IMR-90 (cell line): ENCODE results near the gene GAGE12J. TPM values are rescaled to one million over a fixed set of nuclear protein-coding genes. Genes with fewer than 3 reads are reported as not detected.

ENCODE experiments used
- ATAC-seq: fragments of 200-7000 bp; cut with Tn5 transposase; 2 replicates; pipeline ENCODE4 v1.9.1; 2020; ENCODE audit warnings: low read depth, mild to moderate bottlenecking, moderate library complexity
- BruUV-seq: library from RNA; stranded (reverse); fragments of 400-500 nt; replicated peaks from 2 replicates; lab custom pipeline; 2021; lab: Mats Ljungman, UMichigan
- CTCF ChIA-PET: fragments of 300-600 bp; formaldehyde crosslinking; extraction: SDS; loops from one replicate; lab custom pipeline; 2021; ENCODE audit warnings: antibody characterized with exemption; lab: Yijun Ruan, JAX
- POLR2A ChIA-PET: fragments of 300-600 bp; sonication (Branson Sonifier 250); formaldehyde crosslinking; loops from one replicate; lab custom pipeline; 2022; ENCODE audit warnings: antibody characterized with exemption; ENCODE audit not compliant: unreplicated experiment; lab: Charles Lee
- DNase-seq: peaks from one replicate; pipeline ENCODE4 v3.0.0; 2013
- H2AFZ ChIP-seq: replicated peaks from 2 replicates; pipeline ENCODE3; 2013; ENCODE audit warnings: low read length, mild to moderate bottlenecking; ENCODE audit not compliant: poor library complexity
- H2AK5ac ChIP-seq: 2 replicates; pipeline ENCODE4 v1.6.1; 2013; ENCODE audit warnings: low read depth, low read length, inconsistent platforms
- H2AK9ac ChIP-seq: replicated peaks from 2 replicates; pipeline ENCODE3; 2013; ENCODE audit warnings: mild to moderate bottlenecking, low read depth, low read length, moderate library complexity; ENCODE audit not compliant: poor library complexity
- H2BK120ac ChIP-seq: 2 replicates; pipeline ENCODE4 v1.6.1; 2013; ENCODE audit warnings: low read depth, low read length, inconsistent platforms
- H2BK15ac ChIP-seq: 3 replicates; pipeline ENCODE4 v1.6.1; 2013; ENCODE audit warnings: low read depth, low read length, inconsistent platforms
- H2BK20ac ChIP-seq: 2 replicates; pipeline ENCODE4 v1.6.1; 2013; ENCODE audit warnings: low read depth, mild to moderate bottlenecking, inconsistent platforms, low read length, moderate library complexity
- H2BK5ac ChIP-seq: 2 replicates; pipeline ENCODE4 v1.6.1; 2013; ENCODE audit warnings: mild to moderate bottlenecking, low read depth, low read length, inconsistent platforms; ENCODE audit not compliant: poor library complexity, severe bottlenecking
- H3K14ac ChIP-seq: replicated peaks from 2 replicates; pipeline ENCODE4 v1.6.1; 2013; ENCODE audit warnings: low read depth, low read length, inconsistent platforms
- H3K18ac ChIP-seq: 2 replicates; pipeline ENCODE4 v1.6.1; 2013; ENCODE audit warnings: low read depth, low read length, control low read depth
- H3K23ac ChIP-seq: 2 replicates; pipeline ENCODE4 v1.6.1; 2013; ENCODE audit warnings: low read depth, low read length, inconsistent platforms
- H3K27ac ChIP-seq: 2 replicates; pipeline ENCODE4 v1.5.1; 2013; ENCODE audit warnings: mild to moderate bottlenecking, control low read depth, low read length; ENCODE audit not compliant: insufficient read depth
- H3K27me3 ChIP-seq: 2 replicates; pipeline ENCODE4 v1.6.1; 2013; ENCODE audit warnings: low read length; ENCODE audit not compliant: control insufficient read depth, insufficient read depth
- H3K36me3 ChIP-seq: 2 replicates; pipeline ENCODE4 v1.6.1; 2013; ENCODE audit warnings: low read length, mixed read lengths; ENCODE audit not compliant: control insufficient read depth, insufficient read depth
- H3K4ac ChIP-seq: 2 replicates; pipeline ENCODE4 v1.6.1; 2013; ENCODE audit warnings: low read depth, low read length, inconsistent platforms
- H3K4me1 ChIP-seq: 2 replicates; pipeline ENCODE4 v1.6.1; 2013; ENCODE audit warnings: low read length, mixed read lengths; ENCODE audit not compliant: control insufficient read depth, insufficient read depth
- H3K4me2 ChIP-seq: 2 replicates; pipeline ENCODE4 v1.6.1; 2013; ENCODE audit warnings: low read depth, mild to moderate bottlenecking, control low read depth, low read length, moderate library complexity
- H3K4me3 ChIP-seq: 2 replicates; pipeline ENCODE4 v1.5.1; 2013; ENCODE audit warnings: low read depth, mild to moderate bottlenecking, control low read depth, low read length, moderate library complexity; ENCODE audit not compliant: insufficient read depth
- H3K56ac ChIP-seq: 2 replicates; pipeline ENCODE4 v1.6.1; 2013; ENCODE audit warnings: low read length, inconsistent platforms; ENCODE audit not compliant: insufficient read depth; ENCODE audit errors: extremely low read depth
- H3K79me1 ChIP-seq, 2 experiments: 2 replicates each; pipeline ENCODE4 v1.6.1; 2013; ENCODE audit warnings: low read length in 2 of 2, inconsistent platforms in 1 of 2, low read depth in 1 of 2
- H3K9ac ChIP-seq: 2 replicates; pipeline ENCODE4 v1.6.1; 2013; ENCODE audit warnings: low read depth, low read length, control low read depth
- H3K9me1 ChIP-seq: 2 replicates; pipeline ENCODE4 v1.6.1; 2013; ENCODE audit warnings: low read length, inconsistent platforms; ENCODE audit not compliant: insufficient read depth
- H3K9me3 ChIP-seq: 2 replicates; pipeline ENCODE4 v1.6.1; 2013; ENCODE audit warnings: low read length; ENCODE audit not compliant: control insufficient read depth, insufficient read depth
- H4K20me1 ChIP-seq: 2 replicates; pipeline ENCODE4 v1.6.1; 2013; ENCODE audit warnings: low read length, inconsistent platforms; ENCODE audit not compliant: insufficient read depth
- H4K5ac ChIP-seq: 2 replicates; pipeline ENCODE4 v1.6.1; 2013; ENCODE audit warnings: mild to moderate bottlenecking, low read depth, low read length, control low read depth
- H4K8ac ChIP-seq, 2 experiments: 2 replicates each; pipeline ENCODE4 v1.6.1; 2013; ENCODE audit warnings: low read depth in 2 of 2, low read length in 2 of 2, control low read depth in 1 of 2, inconsistent platforms in 1 of 2
- H4K91ac ChIP-seq: 2 replicates; pipeline ENCODE4 v1.6.1; 2013; ENCODE audit warnings: low read depth, low read length, inconsistent platforms; ENCODE audit not compliant: insufficient read depth
- BHLHE40 ChIP-seq: fragments of 150-350 bp; IDR thresholded peaks from 2 replicates; pipeline ENCODE4 v1.6.1; 2016; ENCODE audit warnings: mild to moderate bottlenecking, low read depth, low read length
- CEBPB ChIP-seq: IDR thresholded peaks from 2 replicates; pipeline ENCODE4 v1.6.1; 2012; ENCODE audit warnings: low read depth, low read length, improper control_type of control experiment
- CHD1 ChIP-seq: IDR thresholded peaks from 2 replicates; pipeline ENCODE4 v1.6.1; 2012; ENCODE audit warnings: low read depth, low read length, improper control_type of control experiment
- ELK1 ChIP-seq: fragments of 150-350 bp; IDR thresholded peaks from 2 replicates; pipeline ENCODE4 v1.6.1; 2016; ENCODE audit warnings: low read depth, mild to moderate bottlenecking, low read length, moderate library complexity, borderline replicate concordance
- FOS ChIP-seq: fragments of 150-350 bp; IDR thresholded peaks from 2 replicates; pipeline ENCODE4 v1.6.1; 2016; ENCODE audit warnings: low read depth, low read length
- MAFK ChIP-seq: IDR thresholded peaks from 2 replicates; pipeline ENCODE4 v1.6.1; 2012; ENCODE audit warnings: low read depth, low read length, improper control_type of control experiment
- MAZ ChIP-seq: IDR thresholded peaks from 2 replicates; pipeline ENCODE4 v1.6.1; 2012; ENCODE audit warnings: low read depth, mild to moderate bottlenecking, low read length, improper control_type of control experiment, moderate library complexity, borderline replicate concordance
- MXI1 ChIP-seq: IDR thresholded peaks from 2 replicates; pipeline ENCODE4 v1.6.1; 2012; ENCODE audit warnings: low read depth, mild to moderate bottlenecking, low read length, moderate library complexity, borderline replicate concordance
- NFE2L2 ChIP-seq: fragments of 150-350 bp; IDR thresholded peaks from 2 replicates; pipeline ENCODE4 v1.6.1; 2016; ENCODE audit warnings: low read depth, mild to moderate bottlenecking, low read length
- POLR2A ChIP-seq: IDR thresholded peaks from 2 replicates; pipeline ENCODE4 v1.6.1; 2012; ENCODE audit warnings: mild to moderate bottlenecking, low read depth, low read length
- RAD21 ChIP-seq: IDR thresholded peaks from 2 replicates; pipeline ENCODE4 v1.6.1; 2012; ENCODE audit warnings: low read length, improper control_type of control experiment
- RCOR1 ChIP-seq: IDR thresholded peaks from 2 replicates; pipeline ENCODE4 v1.6.1; 2012; ENCODE audit warnings: mild to moderate bottlenecking, low read length, improper control_type of control experiment; ENCODE audit not compliant: insufficient replicate concordance
- RFX5 ChIP-seq: IDR thresholded peaks from 2 replicates; pipeline ENCODE4 v1.8.0; 2012; ENCODE audit warnings: low read depth, mild to moderate bottlenecking, low read length, moderate library complexity
- SMC3 ChIP-seq: fragments of 150-350 bp; IDR thresholded peaks from 2 replicates; pipeline ENCODE4 v1.6.1; 2016; ENCODE audit warnings: low read depth, mild to moderate bottlenecking, antibody characterized with exemption, low read length, moderate library complexity
- USF2 ChIP-seq: fragments of 150-350 bp; IDR thresholded peaks from 2 replicates; pipeline ENCODE4 v1.6.1; 2017; ENCODE audit warnings: mild to moderate bottlenecking, antibody characterized with exemption, low read length, low read depth
- WGBS, 2 experiments: methylation state at CpG; one replicate each; pipeline versions ENCODE4 v1.1.5 to v1.1.7; 2013; ENCODE audit warnings: missing lambda C conversion rate in 2 of 2; ENCODE audit not compliant: insufficient read length in 1 of 2; ENCODE audit errors: extremely low coverage in 2 of 2; 5-methylcytosine and 5-hydroxymethylcytosine counted together
- dilution Hi-C: fragments of 300-500 bp; cut with HindIII; formaldehyde crosslinking; loops from one replicate; pipeline ENCODE4 v1.14.3; 2018; ENCODE audit warnings: low sequenced_read_pairs; ENCODE audit not compliant: unreplicated experiment
- in situ Hi-C: fragments of 300-500 bp; cut with MboI; formaldehyde crosslinking; loops from 3 replicates; pipeline ENCODE4 v1.14.3; 2019; ENCODE audit warnings: low sequenced_read_pairs, inconsistent platforms, mixed read lengths
- intact Hi-C: fragments of 100-400 bp; cut with micrococcal nuclease; formaldehyde crosslinking; loops from 2 replicates; pipeline ENCODE4 v1.10.0; 2022
- polyA plus RNA-seq, 3 experiments: library from polyadenylated mRNA; depleted of rRNA; stranded (reverse); fragments of >200 nt; gene quantifications; 2 replicates each; pipeline ENCODE4 v1.2.3, GENCODE V29; 2012; ENCODE audit warnings: low replicate concordance in 1 of 3
- total RNA-seq: library from RNA; depleted of rRNA; stranded (reverse); fragments of >200 nt; gene quantifications from 2 replicates; pipeline ENCODE4 v1.2.3, GENCODE V29; 2012
- TF ChIP-seq, protein P1 (sequence below): conservative IDR thresholded peaks from 2 replicates; pipeline ENCODE4 v1.5.1; 2012; ENCODE audit warnings: mild to moderate bottlenecking, low read depth, low read length, improper control_type of control experiment

The GAGE12J gene
- total and polyA plus RNA-seq, 2 of the 4 experiments (the other 2 are of a cell fraction) = not detected

DNA sequence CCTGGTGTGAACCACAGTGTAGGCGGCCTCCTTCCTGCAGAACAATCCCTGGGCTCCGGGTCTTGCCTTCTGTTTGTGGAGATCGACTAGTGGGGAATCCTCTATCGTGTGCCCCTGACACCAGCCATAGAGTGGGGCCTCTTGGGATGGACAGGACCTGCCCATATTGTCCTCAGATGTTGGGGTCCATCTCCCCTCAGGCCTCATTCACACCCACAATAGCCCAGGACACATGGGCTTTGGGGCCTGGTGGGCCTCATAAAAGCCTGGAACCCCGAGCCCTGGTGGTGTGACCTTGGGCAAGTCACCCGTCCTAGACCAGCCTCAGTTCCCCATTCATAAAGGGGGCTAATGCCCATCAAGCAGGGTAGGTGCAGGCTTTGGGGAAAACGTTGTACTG lies 31.6 kb upstream of the GAGE12J start:
- POLR2A ChIA-PET = no interaction called here
- no TSS peak for BruUV-seq

More for the DNA sequence above, 31.6 kb upstream of the GAGE12J start:
- H4K8ac ChIP-seq = no peak overlapping the region
- no peaks in the 10 kb centered on the region for H3K4me1 ChIP-seq
- DNase-seq (no peak), ATAC-seq (no peak)
- TF ChIP-seq, protein P1, sequence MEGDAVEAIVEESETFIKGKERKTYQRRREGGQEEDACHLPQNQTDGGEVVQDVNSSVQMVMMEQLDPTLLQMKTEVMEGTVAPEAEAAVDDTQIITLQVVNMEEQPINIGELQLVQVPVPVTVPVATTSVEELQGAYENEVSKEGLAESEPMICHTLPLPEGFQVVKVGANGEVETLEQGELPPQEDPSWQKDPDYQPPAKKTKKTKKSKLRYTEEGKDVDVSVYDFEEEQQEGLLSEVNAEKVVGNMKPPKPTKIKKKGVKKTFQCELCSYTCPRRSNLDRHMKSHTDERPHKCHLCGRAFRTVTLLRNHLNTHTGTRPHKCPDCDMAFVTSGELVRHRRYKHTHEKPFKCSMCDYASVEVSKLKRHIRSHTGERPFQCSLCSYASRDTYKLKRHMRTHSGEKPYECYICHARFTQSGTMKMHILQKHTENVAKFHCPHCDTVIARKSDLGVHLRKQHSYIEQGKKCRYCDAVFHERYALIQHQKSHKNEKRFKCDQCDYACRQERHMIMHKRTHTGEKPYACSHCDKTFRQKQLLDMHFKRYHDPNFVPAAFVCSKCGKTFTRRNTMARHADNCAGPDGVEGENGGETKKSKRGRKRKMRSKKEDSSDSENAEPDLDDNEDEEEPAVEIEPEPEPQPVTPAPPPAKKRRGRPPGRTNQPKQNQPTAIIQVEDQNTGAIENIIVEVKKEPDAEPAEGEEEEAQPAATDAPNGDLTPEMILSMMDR = no peak
- TF ChIP-seq RAD21 (no peak), MAZ (no peak), ELK1 (no peak), RFX5 (no peak), POLR2A (no peak), CEBPB (no peak), RCOR1 (no peak), SMC3 (no peak), MXI1 (no peak), NFE2L2 (no peak), CHD1 (no peak), USF2 (no peak), BHLHE40 (no peak), FOS (no peak), MAFK (no peak)
- H3K9ac ChIP-seq = no peak overlapping the region
- no peak overlapping the region for H2BK120ac ChIP-seq
- H3K36me3 ChIP-seq = no peaks in the 10 kb centered on the region
- no peak overlapping the region for H4K91ac ChIP-seq
- H3K4me3 ChIP-seq = no peak overlapping the region
- H3K4ac ChIP-seq = no peak overlapping the region
- no peak overlapping the region for H3K27ac ChIP-seq
- no peak overlapping the region for H2BK15ac ChIP-seq
- H3K9me3 ChIP-seq = no peaks in the 10 kb centered on the region
- no peaks in the 10 kb centered on the region for H3K9me1 ChIP-seq
- H3K27me3 ChIP-seq = peaks cover 2% of the 10 kb centered on the region; the same call in 1 of the 2 replicates
- CTCF ChIA-PET = interaction anchor here (1.1 kb wide), 1 partner anchor 9 kb away, joined by 3 read pairs; no protein-coding TSS in a partner anchor
- no peaks in the 10 kb centered on the region for H4K20me1 ChIP-seq
- no peak overlapping the region for H3K56ac ChIP-seq
- no peak overlapping the region for H2AK9ac ChIP-seq
- no peak overlapping the region for H4K5ac ChIP-seq
- no CpG with 5 or more reads among the region's 7 CpGs for whole genome bisulfite sequencing, 2 experiments
- H3K79me1 ChIP-seq = no peaks in the 10 kb centered on the region
- no peak overlapping the region for H2AK5ac ChIP-seq
- H3K4me2 ChIP-seq = no peak overlapping the region
- H2AFZ ChIP-seq = no peak overlapping the region
- intact Hi-C loops = no loop called here
- no peak overlapping the region for H3K23ac ChIP-seq
- H3K14ac ChIP-seq = no peak overlapping the region
- in situ Hi-C loops = no loop called here
- H2BK20ac ChIP-seq = no peak overlapping the region
- H2BK5ac ChIP-seq = no peak overlapping the region
- H3K18ac ChIP-seq = no peak overlapping the region
- dilution Hi-C loops = no loop called here
